H54 (cell line): Measurements from ENCODE around the gene CD4.

Source experiments
- DNase-seq: peaks from one replicate; pipeline ENCODE4 v3.0.0; 2011; ENCODE audit warnings: low spot score, mixed read lengths; ENCODE audit not compliant: insufficient read length
- FAIRE-seq: peaks from 3 replicates; lab custom pipeline; 2011; peaks lifted over from hg19 to GRCh38; lab: Jason Lieb, UNC
- POLR2A ChIP-seq: IDR thresholded peaks from 2 replicates; pipeline ENCODE4 v1.6.1; 2011; ENCODE audit warnings: low read depth, mild to moderate bottlenecking, low read length

Gene CD4

GRCh38 chr12:6791931-6792520 lies 2.7 kb downstream of the CD4 start:
- DNase-seq (no peak), FAIRE-seq (no peak)
- no peak for TF ChIP-seq POLR2A

- no peak for TF ChIP-seq POLR2A
- no peak for DNase-seq
- FAIRE-seq = no peak
These were observed 3.3 kb downstream of the CD4 start for GRCh38 chr12:6792522-6793201.

- DNase-seq (no peak), FAIRE-seq (no peak)
- no peak for TF ChIP-seq POLR2A
These were observed 5.8 kb downstream of the CD4 start for GRCh38 chr12:6795088-6795487.

- no peak for TF ChIP-seq POLR2A
- FAIRE-seq (no peak), DNase-seq (no peak)
These were observed 7.2 kb downstream of the CD4 start for GRCh38 chr12:6796576-6796975.

GRCh38 chr12:6799147-6799546 lies 9.8 kb downstream of the CD4 start:
- no peak for TF ChIP-seq POLR2A
- no peak for FAIRE-seq
- DNase-seq = no peak

- DNase-seq (no peak), FAIRE-seq (no peak)
- TF ChIP-seq POLR2A = no peak
These were observed 17.8 kb downstream of the CD4 start for GRCh38 chr12:6807170-6807569.

GRCh38 chr12:6809056-6809455 lies 19.7 kb downstream of the CD4 start:
- DNase-seq = no peak
- no peak for FAIRE-seq
- no peak for TF ChIP-seq POLR2A

GRCh38 chr12:6810758-6811157 lies 21.4 kb downstream of the CD4 start:
- FAIRE-seq (no peak), DNase-seq (no peak)
- no peak for TF ChIP-seq POLR2A

- no peak for FAIRE-seq
- DNase-seq = no peak
- no peak for TF ChIP-seq POLR2A
These were observed 24.0 kb downstream of the CD4 start for GRCh38 chr12:6813363-6813762.

- no peak for TF ChIP-seq POLR2A
- no peak for FAIRE-seq
- DNase-seq = no peak
These were observed 27.3 kb downstream of the CD4 start for GRCh38 chr12:6816598-6816997.

GRCh38 chr12:6817098-6817497 lies 27.8 kb downstream of the CD4 start:
- no peak for TF ChIP-seq POLR2A
- DNase-seq (no peak), FAIRE-seq (no peak)

GRCh38 chr12:6817662-6818157 lies 28.4 kb downstream of the CD4 start:
- no peak for FAIRE-seq
- no peak for TF ChIP-seq POLR2A

GRCh38 chr12:6818222-6818621 lies 28.9 kb downstream of the CD4 start:
- DNase-seq = no peak
- TF ChIP-seq POLR2A = no peak
- no peak for FAIRE-seq

More at GRCh38 chr12:6817662-6818157, 28.4 kb downstream of the CD4 start:
- no peak for DNase-seq

GRCh38 chr12:6818645-6819044 lies 29.3 kb downstream of the CD4 start:
- DNase-seq (no peak), FAIRE-seq (no peak)
- TF ChIP-seq POLR2A = no peak

- no peak for TF ChIP-seq POLR2A
- DNase-seq (no peak), FAIRE-seq (no peak)
These were observed 30.0 kb downstream of the CD4 start for GRCh38 chr12:6819106-6820030.
